Measurements from ENCODE around the gene SULF2. TPM values are rescaled to one million over a fixed set of nuclear protein-coding genes. Genes with fewer than 3 reads are reported as not detected.

SULF2 gene
- total and polyA plus RNA-seq, 9 of the 15 experiments (the other 6 are each of a cell fraction or from before 2014, with no cell fraction given): 0.33 TPM; not detected in 8

GRCh38 chr20:47727170-47727880, 58.0 kb downstream of the SULF2 start (continued):
- peak; percentile 30; the same call in 1 of the 2 replicates for TF ChIP-seq ESRRA (IDR thresholded peaks at IDR 0.05; ENCODE audit: borderline replicate concordance, low read depth)
- TF ChIP-seq ZFX (CRISPR knock-in tag; IDR thresholded peaks at IDR 0.05): no peak
- no peak for TF ChIP-seq NR1H2 (CRISPR knock-in tag; IDR thresholded peaks at IDR 0.05)
- no peak for TF ChIP-seq SMAD2 (IDR thresholded peaks at IDR 0.05; ENCODE audit: low read depth, low read length)
- no peak for TF ChIP-seq GATAD2A (IDR thresholded peaks at IDR 0.05)
- no peak for TF ChIP-seq ATF1 (CRISPR knock-in tag; IDR thresholded peaks at IDR 0.05)
- TF ChIP-seq ATF1 (tag; IDR thresholded peaks at IDR 0.05): no peak
- TF ChIP-seq NRF1 (conservative IDR thresholded peaks at IDR 0.05 in 1 of 2, IDR thresholded peaks at IDR 0.05 in 1 of 2): 0 out of 4 replicates have a peak, but pooled peaks of 1 of the 2 experiments have one; percentile 15
- no peak for TF ChIP-seq FOXK2 (conservative IDR thresholded peaks at IDR 0.05 in 1 of 2, IDR thresholded peaks at IDR 0.05 in 1 of 2; ENCODE audit: low read depth in 2 of 2)
- TF ChIP-seq HMG20B (CRISPR knock-in tag; IDR thresholded peaks at IDR 0.05): no peak
- no peak for TF ChIP-seq ZBTB26 (CRISPR knock-in tag; IDR thresholded peaks at IDR 0.05)
- peak; percentile 84 for TF ChIP-seq CTBP1 (IDR thresholded peaks at IDR 0.05; ENCODE audit: borderline replicate concordance)
- TF ChIP-seq ZNF668 (CRISPR knock-in tag; IDR thresholded peaks at IDR 0.05): no peak
- TF ChIP-seq GABPA (tag; conservative IDR thresholded peaks at IDR 0.05; ENCODE audit: low read depth): peak; percentile 49
- TF ChIP-seq LCOR (CRISPR knock-in tag; IDR thresholded peaks at IDR 0.05): no peak
- no peak for TF ChIP-seq SMAD1 (IDR thresholded peaks at IDR 0.05; ENCODE audit: low read depth, low read length, partially characterized antibody)
- TF ChIP-seq MBD2 (IDR thresholded peaks at IDR 0.05; ENCODE audit: borderline replicate concordance, low read depth): no peak
- no peak for TF ChIP-seq ZEB2 (IDR thresholded peaks at IDR 0.05)
- no peak for TF ChIP-seq MIER1 (IDR thresholded peaks at IDR 0.05; ENCODE audit: low read depth)
- TF ChIP-seq DIDO1 (tag; IDR thresholded peaks at IDR 0.05; ENCODE audit: low read depth): no peak
- TF ChIP-seq ZNF551 (CRISPR knock-in tag; IDR thresholded peaks at IDR 0.05): no peak
- TF ChIP-seq SRSF9 (IDR thresholded peaks at IDR 0.05; ENCODE audit: borderline replicate concordance, low read depth, low read length): no peak
- TF ChIP-seq ZNF583 (CRISPR knock-in tag; IDR thresholded peaks at IDR 0.05): no peak
- peak; percentile 27; the same call in 1 of the 2 replicates for TF ChIP-seq ELF1 (tag; IDR thresholded peaks at IDR 0.05)
- no peak for TF ChIP-seq SIN3A (IDR thresholded peaks at IDR 0.05; ENCODE audit: borderline replicate concordance in 2 of 2, control insufficient read depth in 1 of 2, low read depth in 2 of 2, low read length in 2 of 2)
- no peak for TF ChIP-seq TFE3 (CRISPR knock-in tag; IDR thresholded peaks at IDR 0.05)
